ENCODE measurements around the gene USP34.

USP34 gene

DNA sequence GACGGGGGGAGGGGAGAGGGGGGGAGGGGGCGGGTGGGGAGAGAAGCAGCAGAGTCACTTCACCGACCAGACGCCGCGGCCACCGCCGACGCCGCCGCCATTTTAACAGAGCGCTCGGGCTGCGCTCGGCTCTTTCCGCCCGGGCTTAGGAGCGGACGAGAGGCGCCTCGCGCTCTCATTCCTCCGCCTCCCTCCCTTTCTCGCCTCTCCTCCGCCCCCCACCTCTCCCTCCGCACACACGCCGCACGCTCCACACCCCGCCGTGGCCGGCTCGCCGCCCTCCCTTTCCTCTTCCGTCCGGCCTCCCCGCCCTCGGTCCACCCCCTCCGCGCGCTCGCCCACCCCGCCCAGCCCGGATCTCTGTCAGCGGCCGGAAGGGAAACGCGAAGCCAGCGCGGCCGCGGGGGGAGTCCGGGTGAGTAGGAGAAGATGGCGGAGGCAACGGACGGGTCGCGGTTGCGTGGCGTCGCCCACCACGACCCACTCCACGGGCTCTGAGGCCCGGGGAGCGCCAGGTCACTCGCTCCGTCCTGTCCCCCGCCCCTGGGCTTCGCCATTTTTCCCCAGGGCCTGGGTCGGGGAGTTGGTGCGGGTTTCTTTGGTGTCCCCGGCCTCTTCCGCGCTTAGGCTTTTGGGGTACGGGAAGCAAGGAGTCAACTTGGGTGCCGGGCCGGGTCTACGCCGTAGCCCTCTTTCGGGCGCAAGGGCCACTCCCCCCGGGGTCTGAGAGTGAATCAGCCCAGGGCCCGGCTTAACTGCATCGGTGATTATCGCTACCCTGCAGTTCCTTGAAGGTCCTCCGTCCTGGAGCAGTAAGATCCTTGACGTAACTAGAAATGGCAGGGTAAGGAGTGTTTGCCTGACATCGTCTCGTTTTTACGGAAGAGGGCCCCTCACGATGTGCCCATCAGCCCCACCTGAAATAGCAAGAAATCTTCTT is at the start of gene USP34:
USP34 (minus strand) TSS at position 123 of the 940 bp plus-strand sequence. CDS start 395 bp downstream, outside the sequence.
- Histone ChIP-seq H3K4me1 (ENCODE audit: low read length) (0 out of 2 replicates have a peak, but pooled peaks cover 4% of the 10 kb centered on the region), H3K9me2 (replicated peaks; ENCODE audit: insufficient read depth, low read length) (no peaks in the 10 kb centered on the region), H3F3A (ENCODE audit: insufficient read depth, low read length) (peaks cover 29% of the 10 kb centered on the region), H3K79me2 (ENCODE audit: low read length) (peaks cover 56% of the 10 kb centered on the region), H3K36me3 (replicated peaks; ENCODE audit: insufficient read depth, low read length) (no peaks in the 10 kb centered on the region), H3K4me2 (ENCODE audit: low read depth, low read length) (peak within 1 kb of the TSS; percentile 72), H2AFZ (ENCODE audit: low read length) (peak within 1 kb of the TSS; percentile 84), H3K27ac (ENCODE audit: low read length) (peak within 1 kb of the TSS; percentile 85), H4K20me1 (ENCODE audit: insufficient read depth, low read length) (no peaks in the 10 kb centered on the region), H3K4me3 (ENCODE audit: low read length) (peak within 1 kb of the TSS; percentile 84), H3K9me3 (replicated peaks; ENCODE audit: insufficient read depth, low read length) (no peaks in the 10 kb centered on the region), H3K9ac (ENCODE audit: low read length) (peak within 1 kb of the TSS; percentile 93), H3K27me3 (replicated peaks; ENCODE audit: insufficient read depth, low read length) (no peaks in the 10 kb centered on the region)
- TF ChIP-seq CTCF (IDR thresholded peaks at IDR 0.05; ENCODE audit: low read length) (no peak), EZH2phosphoT487 (IDR thresholded peaks at IDR 0.05; ENCODE audit: low read length) (no peak), EZH2 (optimal IDR thresholded peaks at IDR 0.05; ENCODE audit: low read depth, low read length) (no peak)
- peak; percentile 90 for DNase-seq

DNA sequence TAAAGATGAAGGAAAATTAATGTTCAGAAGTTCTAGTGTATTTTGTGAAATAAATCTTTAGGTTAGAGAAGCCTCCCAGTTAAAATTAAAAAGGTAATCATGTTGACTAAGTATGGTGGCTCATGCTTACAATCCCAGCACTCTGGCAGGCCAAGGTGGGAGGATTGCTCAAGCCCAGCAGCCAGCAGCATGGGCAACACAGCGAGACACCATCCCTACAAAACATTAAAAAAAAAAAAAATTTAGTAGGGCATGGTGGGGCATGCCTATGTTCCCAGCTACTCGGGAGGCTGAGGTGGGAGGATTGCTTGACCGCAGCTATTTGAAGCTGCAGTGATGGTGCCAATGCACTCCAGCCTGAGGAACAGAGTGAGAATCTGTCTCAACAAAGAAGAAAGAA is 49.4 kb upstream of the USP34 start:
- TF ChIP-seq EZH2 (optimal IDR thresholded peaks at IDR 0.05; ENCODE audit: low read depth, low read length) (no peak), EZH2phosphoT487 (IDR thresholded peaks at IDR 0.05; ENCODE audit: low read length) (no peak), CTCF (IDR thresholded peaks at IDR 0.05; ENCODE audit: low read length) (no peak)
- DNase-seq = no peak
- H3K9me3 ChIP-seq (replicated peaks; ENCODE audit: insufficient read depth, low read length) = no peaks in the 10 kb centered on the region
- no peak overlapping the region for H3K9ac ChIP-seq (ENCODE audit: low read length)
- peaks cover 98% of the 10 kb centered on the region for H3K79me2 ChIP-seq (ENCODE audit: low read length)
- no peaks in the 10 kb centered on the region for H3K4me1 ChIP-seq (ENCODE audit: low read length)
- H3K27me3 ChIP-seq (replicated peaks; ENCODE audit: insufficient read depth, low read length) = no peaks in the 10 kb centered on the region
- H3K9me2 ChIP-seq (replicated peaks; ENCODE audit: insufficient read depth, low read length) = no peaks in the 10 kb centered on the region
- H3K4me3 ChIP-seq (ENCODE audit: low read length) = no peak overlapping the region
- peaks cover 18% of the 10 kb centered on the region for H3K36me3 ChIP-seq (replicated peaks; ENCODE audit: insufficient read depth, low read length)
- no peak overlapping the region for H2AFZ ChIP-seq (ENCODE audit: low read length)
- H4K20me1 ChIP-seq (ENCODE audit: insufficient read depth, low read length) = peaks cover 29% of the 10 kb centered on the region; the same call in 1 of the 2 replicates
- peaks cover 11% of the 10 kb centered on the region; the same call in 1 of the 2 replicates for H3F3A ChIP-seq (ENCODE audit: insufficient read depth, low read length)
- H3K27ac ChIP-seq (ENCODE audit: low read length) = no peak overlapping the region
- H3K4me2 ChIP-seq (ENCODE audit: low read depth, low read length) = no peak overlapping the region

- Histone ChIP-seq H3K27ac (ENCODE audit: low read length) (no peak overlapping the region), H2AFZ (ENCODE audit: low read length) (no peak overlapping the region), H3K9me3 (replicated peaks; ENCODE audit: insufficient read depth, low read length) (no peaks in the 10 kb centered on the region), H3F3A (ENCODE audit: insufficient read depth, low read length) (peaks cover 8% of the 10 kb centered on the region; the same call in 1 of the 2 replicates), H3K4me2 (ENCODE audit: low read depth, low read length) (no peak overlapping the region), H4K20me1 (ENCODE audit: insufficient read depth, low read length) (peaks cover 11% of the 10 kb centered on the region; the same call in 1 of the 2 replicates), H3K4me1 (ENCODE audit: low read length) (no peaks in the 10 kb centered on the region), H3K79me2 (ENCODE audit: low read length) (peaks cover 100% of the 10 kb centered on the region), H3K9ac (ENCODE audit: low read length) (no peak overlapping the region), H3K36me3 (replicated peaks; ENCODE audit: insufficient read depth, low read length) (peaks cover 5% of the 10 kb centered on the region), H3K4me3 (ENCODE audit: low read length) (no peak overlapping the region), H3K9me2 (replicated peaks; ENCODE audit: insufficient read depth, low read length) (no peaks in the 10 kb centered on the region), H3K27me3 (replicated peaks; ENCODE audit: insufficient read depth, low read length) (no peaks in the 10 kb centered on the region)
- DNase-seq = no peak
- TF ChIP-seq EZH2phosphoT487 (IDR thresholded peaks at IDR 0.05; ENCODE audit: low read length) (no peak), CTCF (IDR thresholded peaks at IDR 0.05; ENCODE audit: low read length) (no peak), EZH2 (optimal IDR thresholded peaks at IDR 0.05; ENCODE audit: low read depth, low read length) (no peak)
Observed at GRCh38 chr2:61512768-61513398, 42.0 kb upstream of the USP34 start.

Data from MM.1S (cell line).